ENCODE measurements around the gene SYNE2. TPM values are rescaled to one million over a fixed set of nuclear protein-coding genes. Genes with fewer than 3 reads are reported as not detected.

SYNE2 gene
- total and polyA plus RNA-seq, 4 donors = 26.9 to 208 (median 67.9) TPM

DNA sequence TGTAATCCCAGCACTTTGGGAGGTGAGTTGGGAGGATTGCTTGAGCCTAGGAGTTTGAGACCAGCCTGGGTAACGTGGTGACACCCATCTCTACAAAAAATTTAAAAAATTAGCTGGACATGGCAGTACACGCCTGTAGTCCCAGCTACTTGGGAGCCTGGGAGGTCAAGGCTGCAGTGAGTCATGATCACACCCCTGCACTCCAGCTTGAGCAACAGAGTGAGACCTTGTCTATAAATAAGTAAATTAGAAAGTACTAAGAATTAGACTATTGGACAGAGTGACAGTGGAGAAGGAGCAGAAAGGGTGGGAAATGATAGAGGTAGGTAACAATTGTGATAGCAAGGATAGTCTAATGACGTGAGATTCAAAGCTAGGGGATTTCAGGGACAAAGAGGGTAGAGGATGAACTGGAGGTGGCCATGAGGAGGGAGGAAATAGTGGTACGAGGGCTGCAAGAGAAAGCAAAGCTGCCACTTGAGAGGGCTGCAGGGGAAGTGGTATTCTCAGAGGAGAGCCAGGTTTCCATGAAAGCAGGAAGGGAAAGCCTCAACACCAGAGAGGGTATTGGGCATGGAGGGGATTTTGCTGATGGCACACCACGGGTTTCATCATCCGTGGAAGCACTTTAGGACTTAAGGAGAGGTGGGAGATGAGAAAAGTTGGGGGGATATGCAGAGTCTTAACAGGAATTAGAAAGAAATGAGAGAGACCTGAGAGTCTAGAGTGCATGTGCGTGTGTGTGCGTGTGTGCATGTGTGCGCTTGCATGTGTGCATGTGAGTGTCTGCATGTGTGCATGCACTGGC is 85.6 kb downstream of the SYNE2 start:
- no peak overlapping the region for H3K9ac ChIP-seq (ENCODE audit: insufficient read depth in 1 of 2, low read length in 2 of 2)
- peaks cover 0 to 4% (median 0%) of the 10 kb centered on the region in 5 donors for H3K4me1 ChIP-seq (ENCODE audit: control insufficient read depth in 5 of 5, insufficient read depth in 5 of 5, low read length in 5 of 5)
- no peaks in the 10 kb centered on the region for H3K9me3 ChIP-seq (ENCODE audit: control insufficient read depth in 4 of 4, insufficient read depth in 3 of 4, low read length in 3 of 4)
- H3K4me3 ChIP-seq = no peak overlapping the region
- no peak for DNase-seq
- no peaks in the 10 kb centered on the region for H3K27me3 ChIP-seq (ENCODE audit: control insufficient read depth in 3 of 3, insufficient read depth in 3 of 3, low read length in 2 of 3)
- H3K36me3 ChIP-seq (ENCODE audit: control insufficient read depth in 4 of 4, insufficient read depth in 4 of 4, low read length in 4 of 4) = peaks cover 0 to 7% (median 2%) of the 10 kb centered on the region in 4 donors
- TF ChIP-seq, protein P1, sequence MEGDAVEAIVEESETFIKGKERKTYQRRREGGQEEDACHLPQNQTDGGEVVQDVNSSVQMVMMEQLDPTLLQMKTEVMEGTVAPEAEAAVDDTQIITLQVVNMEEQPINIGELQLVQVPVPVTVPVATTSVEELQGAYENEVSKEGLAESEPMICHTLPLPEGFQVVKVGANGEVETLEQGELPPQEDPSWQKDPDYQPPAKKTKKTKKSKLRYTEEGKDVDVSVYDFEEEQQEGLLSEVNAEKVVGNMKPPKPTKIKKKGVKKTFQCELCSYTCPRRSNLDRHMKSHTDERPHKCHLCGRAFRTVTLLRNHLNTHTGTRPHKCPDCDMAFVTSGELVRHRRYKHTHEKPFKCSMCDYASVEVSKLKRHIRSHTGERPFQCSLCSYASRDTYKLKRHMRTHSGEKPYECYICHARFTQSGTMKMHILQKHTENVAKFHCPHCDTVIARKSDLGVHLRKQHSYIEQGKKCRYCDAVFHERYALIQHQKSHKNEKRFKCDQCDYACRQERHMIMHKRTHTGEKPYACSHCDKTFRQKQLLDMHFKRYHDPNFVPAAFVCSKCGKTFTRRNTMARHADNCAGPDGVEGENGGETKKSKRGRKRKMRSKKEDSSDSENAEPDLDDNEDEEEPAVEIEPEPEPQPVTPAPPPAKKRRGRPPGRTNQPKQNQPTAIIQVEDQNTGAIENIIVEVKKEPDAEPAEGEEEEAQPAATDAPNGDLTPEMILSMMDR (IDR thresholded peaks at IDR 0.05; ENCODE audit: control extremely low read depth, extremely low read depth) = no peak
- WGBS, 2 donors = 79 to 85% methylated on average over 9 of the region's 9 CpGs
- no peak overlapping the region for H3K27ac ChIP-seq (ENCODE audit: low read depth in 1 of 2, low read length in 1 of 2)
- ATAC-seq (ENCODE audit: insufficient read depth, low FRiP score) = no peak

DNA sequence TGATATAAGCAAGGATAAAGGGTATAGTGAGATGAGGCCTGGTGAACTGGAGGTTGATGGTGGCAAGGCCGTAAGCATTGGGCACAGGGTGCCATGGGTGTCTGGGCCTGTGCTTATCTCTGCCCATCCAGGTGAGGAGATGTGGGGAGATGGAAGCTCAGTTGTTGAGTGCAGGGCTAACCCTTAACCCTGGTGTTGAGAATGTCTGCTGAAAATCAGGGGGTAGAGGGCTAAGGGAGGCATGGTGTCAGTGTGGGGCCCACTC is 86.1 kb downstream of the SYNE2 start:
- 94 to 100% methylated on average over 1 of the region's 1 CpG for WGBS, 2 donors
- peaks cover 0 to under 1% (median 0%) of the 10 kb centered on the region in 5 donors for H3K4me1 ChIP-seq (ENCODE audit: control insufficient read depth in 5 of 5, insufficient read depth in 5 of 5, low read length in 5 of 5)
- no peaks in the 10 kb centered on the region for H3K27me3 ChIP-seq (ENCODE audit: control insufficient read depth in 3 of 3, insufficient read depth in 3 of 3, low read length in 2 of 3)
- DNase-seq (no peak), ATAC-seq (ENCODE audit: insufficient read depth, low FRiP score) (no peak)
- no peak overlapping the region for H3K4me3 ChIP-seq
- H3K9ac ChIP-seq (ENCODE audit: insufficient read depth in 1 of 2, low read length in 2 of 2) = no peak overlapping the region
- no peaks in the 10 kb centered on the region for H3K9me3 ChIP-seq (ENCODE audit: control insufficient read depth in 4 of 4, insufficient read depth in 3 of 4, low read length in 3 of 4)
- H3K36me3 ChIP-seq (ENCODE audit: control insufficient read depth in 4 of 4, insufficient read depth in 4 of 4, low read length in 4 of 4) = peaks cover 0 to 7% (median 2%) of the 10 kb centered on the region in 4 donors
- no peak overlapping the region for H3K27ac ChIP-seq (ENCODE audit: low read depth in 1 of 2, low read length in 1 of 2)
- TF ChIP-seq, protein P1 (IDR thresholded peaks at IDR 0.05; ENCODE audit: control extremely low read depth, extremely low read depth) = no peak

DNA sequence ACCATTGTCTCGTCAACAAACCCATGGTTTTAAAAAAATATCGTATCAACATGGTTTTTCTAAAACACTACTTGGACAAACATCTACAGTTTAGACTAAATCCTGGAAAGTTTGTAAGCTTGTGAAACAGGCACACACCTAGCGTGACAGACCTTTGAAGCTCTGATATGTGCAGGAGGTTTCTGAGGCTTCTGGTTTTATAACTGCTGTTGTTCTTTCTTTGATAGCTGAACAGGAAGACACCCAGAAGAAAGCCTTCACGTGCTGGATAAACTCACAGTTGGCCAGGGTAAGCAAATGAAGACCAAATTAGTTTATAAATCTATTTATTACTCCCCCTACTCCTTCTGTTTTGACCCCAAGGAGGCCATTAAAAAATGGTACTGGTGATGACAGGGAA is 87.6 kb downstream of the SYNE2 start:
- Histone ChIP-seq H3K27ac (ENCODE audit: low read depth in 1 of 2, low read length in 1 of 2) (no peak overlapping the region), H3K4me3 (no peak overlapping the region), H3K9ac (ENCODE audit: insufficient read depth in 1 of 2, low read length in 2 of 2) (no peak overlapping the region), H3K9me3 (ENCODE audit: control insufficient read depth in 4 of 4, insufficient read depth in 3 of 4, low read length in 3 of 4) (no peaks in the 10 kb centered on the region), H3K36me3 (ENCODE audit: control insufficient read depth in 4 of 4, insufficient read depth in 4 of 4, low read length in 4 of 4) (peaks cover 0 to 7% (median 2%) of the 10 kb centered on the region in 4 donors), H3K4me1 (ENCODE audit: control insufficient read depth in 5 of 5, insufficient read depth in 5 of 5, low read length in 5 of 5) (no peaks in the 10 kb centered on the region), H3K27me3 (ENCODE audit: control insufficient read depth in 3 of 3, insufficient read depth in 3 of 3, low read length in 2 of 3) (no peaks in the 10 kb centered on the region)
- 75 to 81% methylated on average over 4 of the region's 4 CpGs for WGBS, 2 donors
- ATAC-seq (ENCODE audit: insufficient read depth, low FRiP score) = no peak
- TF ChIP-seq, protein P1 (IDR thresholded peaks at IDR 0.05; ENCODE audit: control extremely low read depth, extremely low read depth) = no peak
- DNase-seq = no peak

DNA sequence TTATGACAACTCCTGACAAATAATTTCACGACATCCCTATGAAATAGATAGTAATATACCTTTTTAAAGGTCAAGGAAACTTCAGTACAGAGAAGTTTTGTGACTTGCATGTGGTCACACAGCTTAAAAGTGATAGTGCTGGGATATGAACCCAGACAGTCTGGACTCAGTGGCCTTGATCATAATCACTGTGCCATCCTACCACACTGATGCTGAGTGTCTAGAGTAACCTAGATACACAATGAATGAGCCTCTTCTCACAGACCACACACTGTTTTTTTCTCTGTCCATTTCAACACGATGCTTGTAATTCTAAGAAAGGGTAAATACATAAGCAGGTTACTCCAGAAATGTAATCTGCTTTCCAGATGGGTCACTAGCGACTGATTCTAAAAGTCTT is 88.2 kb downstream of the SYNE2 start:
- no peak overlapping the region for H3K9ac ChIP-seq (ENCODE audit: insufficient read depth in 1 of 2, low read length in 2 of 2)
- H3K9me3 ChIP-seq (ENCODE audit: control insufficient read depth in 4 of 4, insufficient read depth in 3 of 4, low read length in 3 of 4) = no peaks in the 10 kb centered on the region
- peaks cover 0 to 4% (median 2%) of the 10 kb centered on the region in 4 donors for H3K36me3 ChIP-seq (ENCODE audit: control insufficient read depth in 4 of 4, insufficient read depth in 4 of 4, low read length in 4 of 4)
- TF ChIP-seq, protein P1 (IDR thresholded peaks at IDR 0.05; ENCODE audit: control extremely low read depth, extremely low read depth) = no peak
- no peak overlapping the region for H3K4me3 ChIP-seq
- WGBS, 2 donors = 82 to 95% methylated on average over 3 of the region's 3 CpGs
- DNase-seq (no peak), ATAC-seq (ENCODE audit: insufficient read depth, low FRiP score) (no peak)
- H3K4me1 ChIP-seq (ENCODE audit: control insufficient read depth in 5 of 5, insufficient read depth in 5 of 5, low read length in 5 of 5) = no peaks in the 10 kb centered on the region
- no peaks in the 10 kb centered on the region for H3K27me3 ChIP-seq (ENCODE audit: control insufficient read depth in 3 of 3, insufficient read depth in 3 of 3, low read length in 2 of 3)
- no peak overlapping the region for H3K27ac ChIP-seq (ENCODE audit: low read depth in 1 of 2, low read length in 1 of 2)

All from lung (tissue), 12 donors.